ENCODE results near the gene RBBP8NL. TPM values are rescaled to one million over a fixed set of nuclear protein-coding genes. Genes with fewer than 3 reads are reported as not detected.

The RBBP8NL gene
- total RNA-seq, 1 experiment from 2014 or later, result 14.0 TPM

DNA sequence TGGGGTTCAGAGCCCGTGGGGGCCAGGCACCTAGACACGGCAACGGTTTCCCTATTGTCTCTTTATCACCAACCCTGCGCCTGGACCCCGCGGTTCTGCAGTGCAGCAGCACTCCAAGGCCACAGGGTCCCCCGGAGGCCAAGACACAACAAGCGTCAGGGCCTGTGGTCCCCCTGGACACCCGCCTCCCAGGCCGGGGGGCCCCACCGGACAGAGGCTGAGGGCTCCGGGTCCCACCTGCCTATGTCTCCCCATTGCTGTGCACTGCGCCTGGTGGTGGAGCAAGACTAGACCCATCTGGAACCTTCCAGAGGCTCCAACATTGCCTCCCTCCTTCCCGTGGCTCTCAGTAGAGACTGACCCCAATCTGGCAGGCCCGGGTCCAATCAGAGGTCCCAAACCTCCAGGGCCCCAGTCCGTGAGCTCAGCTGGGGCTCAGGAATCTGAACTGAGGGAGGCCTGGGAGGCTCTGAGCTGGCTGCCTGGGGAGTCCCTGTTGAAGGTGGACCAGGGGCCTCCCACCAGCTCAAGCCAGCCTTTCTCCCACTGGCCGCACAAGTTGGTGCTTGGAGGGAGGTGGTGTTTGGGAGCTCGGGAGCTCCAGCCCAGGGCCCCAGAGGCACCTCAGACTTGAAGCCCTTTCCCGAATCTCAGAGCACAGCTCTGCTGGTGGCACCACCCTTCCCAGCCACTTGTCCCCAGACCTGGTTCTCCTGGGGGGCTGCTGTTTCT, 39.6 kb upstream of the RBBP8NL start:
- Histone ChIP-seq H3K36me3 (ENCODE audit: low read depth) (no peaks in the 10 kb centered on the region), H3K4me3 (no peak overlapping the region), H3K79me2 (ENCODE audit: low read depth) (no peaks in the 10 kb centered on the region), H3K4me2 (no peak overlapping the region), H3K4me1 (replicated peaks; ENCODE audit: insufficient read depth) (no peaks in the 10 kb centered on the region), H3F3A (ENCODE audit: insufficient read depth, low read depth) (no peaks in the 10 kb centered on the region), H3K9me2 (ENCODE audit: insufficient read depth) (no peaks in the 10 kb centered on the region), H3K9me3 (ENCODE audit: insufficient read depth, low read depth) (no peaks in the 10 kb centered on the region), H3K27ac (no peak overlapping the region), H2AFZ (no peak overlapping the region), H4K20me1 (ENCODE audit: insufficient read depth) (no peaks in the 10 kb centered on the region), H3K27me3 (ENCODE audit: insufficient read depth, low read depth) (peaks cover 38% of the 10 kb centered on the region)
- CTCF ChIA-PET, result no interaction called here
- TF ChIP-seq EZH2 (IDR thresholded peaks at IDR 0.05; ENCODE audit: low read depth), result no peak
- TF ChIP-seq, protein P1, sequence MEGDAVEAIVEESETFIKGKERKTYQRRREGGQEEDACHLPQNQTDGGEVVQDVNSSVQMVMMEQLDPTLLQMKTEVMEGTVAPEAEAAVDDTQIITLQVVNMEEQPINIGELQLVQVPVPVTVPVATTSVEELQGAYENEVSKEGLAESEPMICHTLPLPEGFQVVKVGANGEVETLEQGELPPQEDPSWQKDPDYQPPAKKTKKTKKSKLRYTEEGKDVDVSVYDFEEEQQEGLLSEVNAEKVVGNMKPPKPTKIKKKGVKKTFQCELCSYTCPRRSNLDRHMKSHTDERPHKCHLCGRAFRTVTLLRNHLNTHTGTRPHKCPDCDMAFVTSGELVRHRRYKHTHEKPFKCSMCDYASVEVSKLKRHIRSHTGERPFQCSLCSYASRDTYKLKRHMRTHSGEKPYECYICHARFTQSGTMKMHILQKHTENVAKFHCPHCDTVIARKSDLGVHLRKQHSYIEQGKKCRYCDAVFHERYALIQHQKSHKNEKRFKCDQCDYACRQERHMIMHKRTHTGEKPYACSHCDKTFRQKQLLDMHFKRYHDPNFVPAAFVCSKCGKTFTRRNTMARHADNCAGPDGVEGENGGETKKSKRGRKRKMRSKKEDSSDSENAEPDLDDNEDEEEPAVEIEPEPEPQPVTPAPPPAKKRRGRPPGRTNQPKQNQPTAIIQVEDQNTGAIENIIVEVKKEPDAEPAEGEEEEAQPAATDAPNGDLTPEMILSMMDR (conservative IDR thresholded peaks at IDR 0.05), result no peak
- POLR2A ChIA-PET (ENCODE audit: unreplicated experiment), result no interaction called here
- no TSS peak for BruUV-seq (replicated peaks)
- no peak for DNase-seq
- intact Hi-C loops (cut with micrococcal nuclease; ENCODE audit: unreplicated experiment), result no loop called here

DNA sequence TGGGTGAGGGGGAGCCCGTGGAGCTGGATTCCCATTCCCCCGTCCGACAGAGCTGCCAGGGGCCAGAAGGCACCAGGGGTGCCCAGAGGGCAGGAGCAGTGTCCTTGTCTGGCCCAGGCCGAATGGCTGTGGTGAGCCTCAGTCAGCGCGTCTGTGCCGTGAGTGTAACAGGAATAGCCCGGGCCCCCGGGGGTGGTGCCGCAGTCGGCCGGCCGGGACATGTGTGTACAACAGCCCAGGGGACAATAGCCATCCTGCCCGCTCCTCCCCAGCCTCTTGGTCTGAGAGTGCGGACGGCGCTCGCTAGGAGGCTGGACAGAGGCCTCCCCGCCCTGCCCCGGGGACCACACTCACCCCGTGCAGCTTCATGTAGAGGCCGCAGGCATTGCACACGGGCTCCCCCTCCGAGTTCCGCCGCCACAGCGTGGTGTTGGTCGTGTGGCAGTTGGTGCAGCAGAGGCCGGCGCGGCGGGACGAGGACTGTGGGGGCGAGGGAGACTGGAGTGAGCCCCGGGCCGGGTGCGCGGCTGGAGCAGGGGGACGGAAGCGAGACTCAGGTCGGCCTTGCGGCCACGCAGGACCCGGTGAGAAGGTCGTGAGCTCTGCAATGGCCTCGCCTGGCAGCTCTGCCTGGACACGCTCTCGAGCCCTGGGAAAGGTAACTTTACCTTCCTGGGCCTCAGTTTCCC, 38.9 kb upstream of the RBBP8NL start:
- no peaks in the 10 kb centered on the region for H3K79me2 ChIP-seq (ENCODE audit: low read depth)

DNA sequence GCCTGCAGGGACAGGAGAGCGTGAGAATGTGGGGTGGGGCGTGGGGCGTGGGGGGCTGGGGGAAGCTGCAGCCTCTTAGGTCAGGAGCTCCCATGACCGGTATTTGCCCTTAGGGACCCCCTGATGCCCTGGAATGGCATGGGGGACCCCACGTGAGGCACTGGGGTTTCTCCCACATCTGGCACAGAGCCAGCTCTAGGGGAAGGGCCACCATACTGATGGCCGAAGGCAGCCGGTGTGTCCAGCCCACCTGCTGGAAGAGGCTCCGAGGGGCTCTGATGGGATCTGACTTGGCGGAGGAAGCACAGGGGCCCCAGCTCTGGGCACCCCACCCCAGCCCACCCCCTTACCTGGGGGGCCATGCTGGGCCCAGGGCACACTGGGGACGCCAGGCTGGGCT, 37.7 kb upstream of the RBBP8NL start:
- intact Hi-C loops (cut with micrococcal nuclease; ENCODE audit: unreplicated experiment), result no loop called here
- H3K9me2 ChIP-seq (ENCODE audit: insufficient read depth), result no peaks in the 10 kb centered on the region
- no peaks in the 10 kb centered on the region for H3K79me2 ChIP-seq (ENCODE audit: low read depth)
- H3K9me3 ChIP-seq (ENCODE audit: insufficient read depth, low read depth), result no peaks in the 10 kb centered on the region
- H2AFZ ChIP-seq, result no peak overlapping the region
- H3K27ac ChIP-seq, result no peak overlapping the region
- H3K36me3 ChIP-seq (ENCODE audit: low read depth), result no peaks in the 10 kb centered on the region
- no peaks in the 10 kb centered on the region for H3F3A ChIP-seq (ENCODE audit: insufficient read depth, low read depth)
- peaks cover 27% of the 10 kb centered on the region for H3K27me3 ChIP-seq (ENCODE audit: insufficient read depth, low read depth)
- POLR2A ChIA-PET (ENCODE audit: unreplicated experiment), result no interaction called here
- BruUV-seq (replicated peaks), result no TSS peak
- H4K20me1 ChIP-seq (ENCODE audit: insufficient read depth), result no peaks in the 10 kb centered on the region
- DNase-seq, result no peak
- no peak for TF ChIP-seq EZH2 (IDR thresholded peaks at IDR 0.05; ENCODE audit: low read depth)
- TF ChIP-seq, protein P1 (conservative IDR thresholded peaks at IDR 0.05), result no peak
- CTCF ChIA-PET, result no interaction called here
- H3K4me3 ChIP-seq, result no peak overlapping the region
- no peak overlapping the region for H3K4me2 ChIP-seq
- H3K4me1 ChIP-seq (replicated peaks; ENCODE audit: insufficient read depth), result no peaks in the 10 kb centered on the region

More for the DNA sequence above, 38.9 kb upstream of the RBBP8NL start:
- no peaks in the 10 kb centered on the region for H3K4me1 ChIP-seq (replicated peaks; ENCODE audit: insufficient read depth)
- H3K4me3 ChIP-seq, result no peak overlapping the region
- no peaks in the 10 kb centered on the region for H4K20me1 ChIP-seq (ENCODE audit: insufficient read depth)
- no peaks in the 10 kb centered on the region for H3K36me3 ChIP-seq (ENCODE audit: low read depth)
- H3K9me3 ChIP-seq (ENCODE audit: insufficient read depth, low read depth), result no peaks in the 10 kb centered on the region
- intact Hi-C loops (cut with micrococcal nuclease; ENCODE audit: unreplicated experiment), result no loop called here
- BruUV-seq (replicated peaks), result no TSS peak
- H3K27ac ChIP-seq, result no peak overlapping the region
- no peak for TF ChIP-seq EZH2 (IDR thresholded peaks at IDR 0.05; ENCODE audit: low read depth)
- TF ChIP-seq, protein P1 (conservative IDR thresholded peaks at IDR 0.05), result no peak
- H3K9me2 ChIP-seq (ENCODE audit: insufficient read depth), result no peaks in the 10 kb centered on the region
- no peaks in the 10 kb centered on the region for H3F3A ChIP-seq (ENCODE audit: insufficient read depth, low read depth)
- H3K27me3 ChIP-seq (ENCODE audit: insufficient read depth, low read depth), result peaks cover 38% of the 10 kb centered on the region
- CTCF ChIA-PET, result no interaction called here
- DNase-seq, result no peak
- H3K4me2 ChIP-seq, result no peak overlapping the region
- POLR2A ChIA-PET (ENCODE audit: unreplicated experiment), result no interaction called here
- H2AFZ ChIP-seq, result no peak overlapping the region

Data from PC-9 (cell line).